Caco-2 (cell line): ENCODE measurements around the gene PRSS21. TPM values are rescaled to one million over a fixed set of nuclear protein-coding genes. Genes with fewer than 3 reads are reported as not detected.
A peak's percentile ranks its signal among the peaks of the same experiment; 100 is the strongest.

Experiments used
- BruUV-seq: library from RNA; stranded (reverse); fragments of 400-500 nt; replicated peaks from 2 replicates; lab custom pipeline; 2021; lab: Mats Ljungman, UMichigan
- CTCF ChIA-PET: fragments of 300-600 bp; sonication (Branson Sonifier 250); formaldehyde crosslinking; loops from one replicate; lab custom pipeline; 2022; ENCODE audit warnings: antibody characterized with exemption; lab: Charles Lee
- POLR2A ChIA-PET: fragments of 300-600 bp; sonication (Branson Sonifier 250); formaldehyde crosslinking; loops from one replicate; lab custom pipeline; 2022; ENCODE audit warnings: antibody characterized with exemption; lab: Charles Lee
- DNase-seq, 2 experiments: peaks; one replicate each; pipeline versions ENCODE4 v3.0.0 to v3.0.0-alpha.2; 2020 to 2022
- H3K27me3 ChIP-seq: replicated peaks from 2 replicates; pipeline ENCODE4 v1.6.0; 2011; ENCODE audit warnings: low read length; ENCODE audit not compliant: control insufficient read depth, insufficient read depth
- H3K36me3 ChIP-seq: 2 replicates; pipeline ENCODE4 v1.5.1; 2011; ENCODE audit warnings: low read length; ENCODE audit not compliant: control insufficient read depth, insufficient read depth
- H3K4me1 ChIP-seq: fragments of 250-450 bp; sonication (Bioruptor Pico); 2 replicates; pipeline ENCODE4 v1.5.1; 2020; ENCODE audit warnings: mild to moderate bottlenecking
- H3K4me3 ChIP-seq: 2 replicates; pipeline ENCODE4 v1.5.1; 2011; ENCODE audit warnings: low read depth, mild to moderate bottlenecking, control low read depth, low read length
- H3K9me3 ChIP-seq: fragments of 250-450 bp; sonication (Bioruptor Pico); 2 replicates; pipeline ENCODE4 v1.5.1; 2020; ENCODE audit warnings: mild to moderate bottlenecking, moderate library complexity
- H3K27ac Mint-ChIP-seq: one replicate; pipeline ENCODE4 v1.8.0; 2022; ENCODE audit warnings: mixed read lengths; ENCODE audit not compliant: unreplicated experiment
- H3K27me3 Mint-ChIP-seq: one replicate; pipeline ENCODE4 v1.8.0; 2022; ENCODE audit warnings: mixed read lengths; ENCODE audit not compliant: insufficient read depth, unreplicated experiment
- H3K36me3 Mint-ChIP-seq: one replicate; pipeline ENCODE4 v1.8.0; 2022; ENCODE audit warnings: mild to moderate bottlenecking, mixed read lengths; ENCODE audit not compliant: insufficient read depth, unreplicated experiment
- H3K4me1 Mint-ChIP-seq: one replicate; pipeline ENCODE4 v1.8.0; 2022; ENCODE audit warnings: low read depth, mixed read lengths; ENCODE audit not compliant: unreplicated experiment
- H3K4me3 Mint-ChIP-seq: one replicate; pipeline ENCODE4 v1.8.0; 2022; ENCODE audit warnings: mild to moderate bottlenecking, moderate library complexity, mixed read lengths; ENCODE audit not compliant: unreplicated experiment
- H3K9me3 Mint-ChIP-seq: one replicate; pipeline ENCODE4 v1.8.0; 2022; ENCODE audit warnings: mixed read lengths; ENCODE audit not compliant: unreplicated experiment
- intact Hi-C: fragments of 100-400 bp; cut with micrococcal nuclease; formaldehyde crosslinking; loops from one replicate; pipeline ENCODE4 v1.10.0; 2022; ENCODE audit not compliant: unreplicated experiment
- total RNA-seq: library from RNA; stranded (reverse); gene quantifications from 2 replicates; pipeline ENCODE4 v1.2.3, GENCODE V29; 2022
- TF ChIP-seq, protein P1 (sequence below), 2 experiments: fragments of 200-600 bp in 1 of 2; IDR thresholded peaks; 1 replicate in 1 of 2; 2 replicates in 1 of 2; pipeline versions ENCODE4 v1.5.1 to v1.8.0; 2011 to 2022; ENCODE audit warnings: antibody characterized with exemption in 1 of 2, control low read depth in 1 of 2, inconsistent platforms in 1 of 2, low read depth in 1 of 2, low read length in 1 of 2, mild to moderate bottlenecking in 1 of 2, moderate library complexity in 1 of 2; ENCODE audit not compliant: insufficient read depth in 1 of 2, severe bottlenecking in 1 of 2, unreplicated experiment in 1 of 2

PRSS21 gene
- total RNA-seq, 1 experiment from 2014 or later: not detected

GRCh38 chr16:2815299-2815771 is 1.7 kb upstream of the PRSS21 start:
- Mint-ChIP-seq H3K36me3 (no peaks in the 10 kb centered on the region), H3K27ac (no peak overlapping the region), H3K4me3 (no peak overlapping the region), H3K27me3 (no peaks in the 10 kb centered on the region), H3K9me3 (no peaks in the 10 kb centered on the region), H3K4me1 (no peaks in the 10 kb centered on the region)
- intact Hi-C loops: no loop called here
- TF ChIP-seq, protein P1, sequence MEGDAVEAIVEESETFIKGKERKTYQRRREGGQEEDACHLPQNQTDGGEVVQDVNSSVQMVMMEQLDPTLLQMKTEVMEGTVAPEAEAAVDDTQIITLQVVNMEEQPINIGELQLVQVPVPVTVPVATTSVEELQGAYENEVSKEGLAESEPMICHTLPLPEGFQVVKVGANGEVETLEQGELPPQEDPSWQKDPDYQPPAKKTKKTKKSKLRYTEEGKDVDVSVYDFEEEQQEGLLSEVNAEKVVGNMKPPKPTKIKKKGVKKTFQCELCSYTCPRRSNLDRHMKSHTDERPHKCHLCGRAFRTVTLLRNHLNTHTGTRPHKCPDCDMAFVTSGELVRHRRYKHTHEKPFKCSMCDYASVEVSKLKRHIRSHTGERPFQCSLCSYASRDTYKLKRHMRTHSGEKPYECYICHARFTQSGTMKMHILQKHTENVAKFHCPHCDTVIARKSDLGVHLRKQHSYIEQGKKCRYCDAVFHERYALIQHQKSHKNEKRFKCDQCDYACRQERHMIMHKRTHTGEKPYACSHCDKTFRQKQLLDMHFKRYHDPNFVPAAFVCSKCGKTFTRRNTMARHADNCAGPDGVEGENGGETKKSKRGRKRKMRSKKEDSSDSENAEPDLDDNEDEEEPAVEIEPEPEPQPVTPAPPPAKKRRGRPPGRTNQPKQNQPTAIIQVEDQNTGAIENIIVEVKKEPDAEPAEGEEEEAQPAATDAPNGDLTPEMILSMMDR (IDR thresholded peaks at IDR 0.05; ENCODE audit: insufficient read depth in 1 of 2, low read depth in 1 of 2, low read length in 1 of 2, severe bottlenecking in 1 of 2, unreplicated experiment in 1 of 2): no peak
- ChIA-PET POLR2A (no interaction called here), CTCF (no interaction called here)
- no peak overlapping the region for H3K4me3 ChIP-seq
- H3K36me3 ChIP-seq: no peaks in the 10 kb centered on the region
- no peaks in the 10 kb centered on the region for H3K9me3 ChIP-seq
- BruUV-seq: no TSS peak
- H3K4me1 ChIP-seq: peaks cover 10% of the 10 kb centered on the region
- peak; percentile 46 to 65 for DNase-seq
- no peaks in the 10 kb centered on the region for H3K27me3 ChIP-seq

- ChIA-PET POLR2A (interaction anchor here (0.6 kb wide), 1 partner anchor 40 kb away, joined by 3 read pairs; no protein-coding TSS in a partner anchor), CTCF (interaction anchor here (1.0 kb wide), 1 partner anchor 12 kb away, joined by 3 read pairs; no protein-coding TSS in a partner anchor)
- intact Hi-C loops: no loop called here
- no peaks in the 10 kb centered on the region for H3K27me3 ChIP-seq
- peaks cover 10% of the 10 kb centered on the region for H3K4me1 ChIP-seq
- no peaks in the 10 kb centered on the region for H3K36me3 ChIP-seq
- no peak overlapping the region for H3K27ac Mint-ChIP-seq
- BruUV-seq: no TSS peak
- H3K4me1 Mint-ChIP-seq: no peaks in the 10 kb centered on the region
- H3K4me3 Mint-ChIP-seq: no peak overlapping the region
- H3K36me3 Mint-ChIP-seq: no peaks in the 10 kb centered on the region
- no peaks in the 10 kb centered on the region for H3K27me3 Mint-ChIP-seq
- H3K9me3 ChIP-seq: no peaks in the 10 kb centered on the region
- no peaks in the 10 kb centered on the region for H3K9me3 Mint-ChIP-seq
- DNase-seq: no peak
- TF ChIP-seq, protein P1 (IDR thresholded peaks at IDR 0.05; ENCODE audit: insufficient read depth in 1 of 2, low read depth in 1 of 2, low read length in 1 of 2, severe bottlenecking in 1 of 2, unreplicated experiment in 1 of 2): no peak
- no peak overlapping the region for H3K4me3 ChIP-seq
Measured at GRCh38 chr16:2817340-2818271, 569 bp downstream of the PRSS21 start.

DNA sequence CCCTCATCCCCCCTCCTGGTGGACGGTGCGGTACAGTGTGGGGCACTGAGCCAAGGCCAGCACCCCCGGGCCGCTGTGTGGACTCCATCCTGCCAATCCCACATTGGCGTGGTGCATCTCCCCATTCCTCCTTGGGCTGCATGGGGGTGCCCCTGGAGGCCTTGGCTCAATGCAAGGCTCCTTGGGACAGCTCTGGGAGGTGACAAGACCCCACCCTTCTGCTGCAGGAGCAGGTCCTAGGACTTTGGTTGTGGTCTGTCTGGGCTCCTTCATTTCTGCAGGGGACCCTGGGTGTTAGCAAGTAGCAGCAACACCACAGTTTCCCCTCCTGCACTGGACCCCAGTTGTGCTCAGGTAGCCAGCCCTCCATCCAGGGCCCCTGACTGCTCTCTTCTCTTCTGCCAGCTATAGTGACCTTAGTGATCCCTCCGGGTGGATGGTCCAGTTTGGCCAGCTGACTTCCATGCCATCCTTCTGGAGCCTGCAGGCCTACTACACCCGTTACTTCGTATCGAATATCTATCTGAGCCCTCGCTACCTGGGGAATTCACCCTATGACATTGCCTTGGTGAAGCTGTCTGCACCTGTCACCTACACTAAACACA is 1.3 kb downstream of the PRSS21 start:
- BruUV-seq: no TSS peak
- TF ChIP-seq, protein P1 (IDR thresholded peaks at IDR 0.05; ENCODE audit: insufficient read depth in 1 of 2, low read depth in 1 of 2, low read length in 1 of 2, severe bottlenecking in 1 of 2, unreplicated experiment in 1 of 2): no peak
- no peaks in the 10 kb centered on the region for H3K9me3 ChIP-seq
- H3K27me3 ChIP-seq: no peaks in the 10 kb centered on the region
- Mint-ChIP-seq H3K9me3 (no peaks in the 10 kb centered on the region), H3K27me3 (no peaks in the 10 kb centered on the region), H3K36me3 (no peaks in the 10 kb centered on the region), H3K4me1 (peaks cover 4% of the 10 kb centered on the region), H3K27ac (no peak overlapping the region), H3K4me3 (no peak overlapping the region)
- H3K4me3 ChIP-seq: no peak overlapping the region
- POLR2A ChIA-PET: no interaction called here
- CTCF ChIA-PET: no interaction called here
- peaks cover 10% of the 10 kb centered on the region for H3K4me1 ChIP-seq
- no peaks in the 10 kb centered on the region for H3K36me3 ChIP-seq
- no peak for DNase-seq
- intact Hi-C loops: no loop called here
